ENCODE results near the gene LRG1.

The LRG1 gene

GRCh38 chr19:4581666-4582553, 42.1 kb upstream of the LRG1 start:
- H3K9me3 ChIP-seq (ENCODE audit: control insufficient read depth in 1 of 2, low read length in 2 of 2): no peaks in the 10 kb centered on the region
- peaks cover 0 to 22% of the 10 kb centered on the region in 2 donors for H3K4me1 ChIP-seq (ENCODE audit: control insufficient read depth in 1 of 2, insufficient read depth in 2 of 2, low read length in 2 of 2)
- H3K27ac ChIP-seq (ENCODE audit: low read length): no peak overlapping the region
- H3K36me3 ChIP-seq (ENCODE audit: control insufficient read depth in 1 of 2, insufficient read depth in 2 of 2, low read length in 2 of 2): no peaks in the 10 kb centered on the region
- peaks cover 26% of the 10 kb centered on the region for H3K27me3 ChIP-seq (ENCODE audit: low read depth, low read length)
- H3K4me3 ChIP-seq (ENCODE audit: low read depth in 1 of 2, low read length in 2 of 2): no peak overlapping the region

GRCh38 chr19:4580961-4581665, 41.3 kb upstream of the LRG1 start:
- H3K9me3 ChIP-seq (ENCODE audit: control insufficient read depth in 1 of 2, low read length in 2 of 2): no peaks in the 10 kb centered on the region
- H3K27ac ChIP-seq (ENCODE audit: low read length): no peak overlapping the region
- H3K36me3 ChIP-seq (ENCODE audit: control insufficient read depth in 1 of 2, insufficient read depth in 2 of 2, low read length in 2 of 2): no peaks in the 10 kb centered on the region
- H3K4me3 ChIP-seq (ENCODE audit: low read depth in 1 of 2, low read length in 2 of 2): peak overlapping the region in 1 of 2 donors; percentile 34
- H3K4me1 ChIP-seq (ENCODE audit: control insufficient read depth in 1 of 2, insufficient read depth in 2 of 2, low read length in 2 of 2): peaks cover 0 to 22% of the 10 kb centered on the region in 2 donors
- peaks cover 22% of the 10 kb centered on the region for H3K27me3 ChIP-seq (ENCODE audit: low read depth, low read length)

GRCh38 chr19:4580021-4580901, 40.4 kb upstream of the LRG1 start:
- H3K27ac ChIP-seq (ENCODE audit: low read length): no peak overlapping the region
- H3K36me3 ChIP-seq (ENCODE audit: control insufficient read depth in 1 of 2, insufficient read depth in 2 of 2, low read length in 2 of 2): no peaks in the 10 kb centered on the region
- peaks cover 17% of the 10 kb centered on the region for H3K27me3 ChIP-seq (ENCODE audit: low read depth, low read length)
- H3K9me3 ChIP-seq (ENCODE audit: control insufficient read depth in 1 of 2, low read length in 2 of 2): no peaks in the 10 kb centered on the region
- peaks cover 0 to 22% of the 10 kb centered on the region in 2 donors for H3K4me1 ChIP-seq (ENCODE audit: control insufficient read depth in 1 of 2, insufficient read depth in 2 of 2, low read length in 2 of 2)
- peak overlapping the region in 1 of 2 donors; percentile 31 for H3K4me3 ChIP-seq (ENCODE audit: low read depth in 1 of 2, low read length in 2 of 2)

DNA sequence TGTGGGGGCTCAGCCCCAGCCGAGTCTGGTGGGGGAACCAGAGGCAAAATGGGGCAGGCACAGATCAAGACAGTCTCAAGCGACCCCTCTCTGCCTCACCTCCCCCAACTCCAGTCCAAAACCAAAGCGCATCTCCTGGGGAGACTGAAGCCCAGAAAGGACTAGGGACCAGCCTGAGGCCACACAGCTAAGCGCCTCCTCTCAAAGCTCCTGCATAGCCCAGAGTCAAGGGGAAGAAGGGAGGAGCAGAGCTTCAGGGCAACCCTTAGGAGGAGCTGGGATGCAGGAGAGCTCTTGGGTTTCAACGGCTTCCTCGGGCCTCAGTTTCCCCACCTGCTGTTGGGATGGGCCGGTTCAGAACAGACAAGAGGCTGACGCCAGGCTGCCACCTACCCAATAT, 39.6 kb upstream of the LRG1 start:
- peaks cover 8% of the 10 kb centered on the region for H3K27me3 ChIP-seq (ENCODE audit: low read depth, low read length)
- no peak overlapping the region for H3K27ac ChIP-seq (ENCODE audit: low read length)
- H3K4me3 ChIP-seq (ENCODE audit: low read depth in 1 of 2, low read length in 2 of 2): no peak overlapping the region
- no peaks in the 10 kb centered on the region for H3K36me3 ChIP-seq (ENCODE audit: control insufficient read depth in 1 of 2, insufficient read depth in 2 of 2, low read length in 2 of 2)
- H3K9me3 ChIP-seq (ENCODE audit: control insufficient read depth in 1 of 2, low read length in 2 of 2): no peaks in the 10 kb centered on the region
- H3K4me1 ChIP-seq (ENCODE audit: control insufficient read depth in 1 of 2, insufficient read depth in 2 of 2, low read length in 2 of 2): peaks cover 0 to 15% of the 10 kb centered on the region in 2 donors

- peaks cover 0 to 8% of the 10 kb centered on the region in 2 donors for H3K4me1 ChIP-seq (ENCODE audit: control insufficient read depth in 1 of 2, insufficient read depth in 2 of 2, low read length in 2 of 2)
- H3K27me3 ChIP-seq (ENCODE audit: low read depth, low read length): peaks cover 6% of the 10 kb centered on the region
- no peak overlapping the region for H3K27ac ChIP-seq (ENCODE audit: low read length)
Measured at GRCh38 chr19:4578552-4579248, 38.9 kb upstream of the LRG1 start.

GRCh38 chr19:4577020-4577782, 37.4 kb upstream of the LRG1 start:
- Histone ChIP-seq H3K27me3 (ENCODE audit: low read depth, low read length) (peaks cover 5% of the 10 kb centered on the region), H3K27ac (ENCODE audit: low read length) (no peak overlapping the region), H3K9me3 (ENCODE audit: control insufficient read depth in 1 of 2, low read length in 2 of 2) (no peaks in the 10 kb centered on the region), H3K4me1 (ENCODE audit: control insufficient read depth in 1 of 2, insufficient read depth in 2 of 2, low read length in 2 of 2) (peaks cover 0 to 8% of the 10 kb centered on the region in 2 donors), H3K36me3 (ENCODE audit: control insufficient read depth in 1 of 2, insufficient read depth in 2 of 2, low read length in 2 of 2) (no peaks in the 10 kb centered on the region), H3K4me3 (ENCODE audit: low read depth in 1 of 2, low read length in 2 of 2) (no peak overlapping the region)

More at GRCh38 chr19:4578552-4579248, 38.9 kb upstream of the LRG1 start:
- Histone ChIP-seq H3K4me3 (ENCODE audit: low read depth in 1 of 2, low read length in 2 of 2) (no peak overlapping the region), H3K9me3 (ENCODE audit: control insufficient read depth in 1 of 2, low read length in 2 of 2) (no peaks in the 10 kb centered on the region), H3K36me3 (ENCODE audit: control insufficient read depth in 1 of 2, insufficient read depth in 2 of 2, low read length in 2 of 2) (no peaks in the 10 kb centered on the region)

DNA sequence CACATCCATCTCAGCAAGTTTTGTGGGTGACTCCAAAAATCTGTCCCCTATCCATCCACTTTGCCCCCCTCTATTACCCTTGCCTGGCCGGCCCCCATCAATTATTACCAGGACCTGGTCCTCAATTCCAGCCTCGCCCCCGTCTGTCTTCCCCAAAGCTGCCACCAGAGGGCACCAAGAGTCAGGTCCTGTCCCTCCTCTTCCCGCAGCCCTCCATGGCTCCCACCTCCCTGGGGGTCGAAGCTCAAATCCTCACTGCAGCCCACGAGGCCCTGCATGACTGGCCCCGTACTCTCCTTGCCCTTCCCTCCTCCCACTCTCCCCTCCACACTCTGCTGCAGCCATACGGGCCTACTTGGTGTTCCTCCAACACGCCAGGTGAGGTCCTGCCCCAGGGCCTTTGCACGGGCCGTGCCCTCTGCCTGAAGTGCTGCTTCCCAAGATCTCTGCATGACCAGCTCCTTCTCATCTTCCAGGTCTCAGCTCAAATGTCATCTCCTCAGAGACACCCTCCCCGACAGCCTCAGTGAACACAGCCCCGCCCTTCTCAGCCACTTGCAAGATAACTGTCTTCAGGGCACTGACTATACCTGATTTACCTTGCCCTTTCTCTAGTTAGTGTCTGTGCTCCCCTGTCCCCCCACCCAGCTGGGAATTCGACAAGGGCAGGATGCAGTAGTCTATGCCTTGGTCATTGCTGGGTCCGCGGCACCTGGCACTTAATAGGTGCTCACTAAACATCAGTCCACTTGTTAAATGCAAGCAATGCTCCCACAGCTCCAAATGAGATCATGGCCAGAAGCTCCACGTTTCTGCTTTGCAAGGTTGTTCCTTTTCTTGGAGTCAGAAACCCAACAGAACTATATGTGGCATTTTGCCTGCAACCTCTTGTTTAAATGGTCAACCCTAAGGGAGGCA, 36.4 kb upstream of the LRG1 start:
- Histone ChIP-seq H3K9me3 (ENCODE audit: control insufficient read depth in 1 of 2, low read length in 2 of 2) (no peaks in the 10 kb centered on the region), H3K27ac (ENCODE audit: low read length) (no peak overlapping the region), H3K36me3 (ENCODE audit: control insufficient read depth in 1 of 2, insufficient read depth in 2 of 2, low read length in 2 of 2) (no peaks in the 10 kb centered on the region), H3K4me3 (ENCODE audit: low read depth in 1 of 2, low read length in 2 of 2) (no peak overlapping the region), H3K27me3 (ENCODE audit: low read depth, low read length) (no peaks in the 10 kb centered on the region), H3K4me1 (ENCODE audit: control insufficient read depth in 1 of 2, insufficient read depth in 2 of 2, low read length in 2 of 2) (peaks cover 0 to 8% of the 10 kb centered on the region in 2 donors)

DNA sequence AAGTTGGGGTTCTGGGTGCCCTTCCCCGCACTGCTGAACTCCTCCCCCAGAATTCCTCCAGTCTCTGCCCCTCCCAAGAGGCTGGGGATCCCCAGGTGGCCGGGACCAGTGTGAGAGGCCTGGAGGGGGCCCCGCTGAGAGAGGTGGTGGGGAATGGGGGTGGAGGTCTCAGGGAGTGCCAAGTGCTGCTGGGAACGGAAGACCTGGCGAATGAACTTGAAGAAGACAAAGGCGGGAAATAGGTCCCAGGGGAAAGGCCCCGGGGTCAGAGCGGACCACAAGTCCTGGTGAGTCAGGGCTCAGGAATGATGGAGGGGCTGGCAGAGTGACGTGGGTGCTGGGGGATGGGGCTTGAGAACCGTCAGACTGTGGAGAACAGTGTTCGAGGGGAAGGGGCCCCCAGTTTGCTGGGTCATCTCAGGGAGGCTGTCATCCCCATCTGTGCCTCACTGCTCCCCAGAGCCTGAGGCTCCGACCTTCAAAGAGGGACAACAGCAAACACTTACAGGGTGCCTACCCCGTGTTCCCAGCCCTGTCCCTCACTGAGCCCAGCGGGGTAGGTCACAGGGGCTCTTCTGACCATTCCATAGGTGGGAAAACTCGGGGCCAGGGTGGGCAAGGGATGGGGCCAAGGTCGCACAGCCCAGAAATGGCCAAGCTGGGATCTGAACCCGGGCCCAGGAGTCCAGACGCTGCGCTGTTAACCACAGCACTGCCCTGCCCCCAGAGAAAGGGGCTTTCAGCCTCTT, 35.6 kb upstream of the LRG1 start:
- Histone ChIP-seq H3K27ac (ENCODE audit: low read length) (no peak overlapping the region), H3K36me3 (ENCODE audit: control insufficient read depth in 1 of 2, insufficient read depth in 2 of 2, low read length in 2 of 2) (no peaks in the 10 kb centered on the region), H3K4me1 (ENCODE audit: control insufficient read depth in 1 of 2, insufficient read depth in 2 of 2, low read length in 2 of 2) (peaks cover 0 to 2% of the 10 kb centered on the region in 2 donors), H3K4me3 (ENCODE audit: low read depth in 1 of 2, low read length in 2 of 2) (no peak overlapping the region), H3K27me3 (ENCODE audit: low read depth, low read length) (no peaks in the 10 kb centered on the region), H3K9me3 (ENCODE audit: control insufficient read depth in 1 of 2, low read length in 2 of 2) (no peaks in the 10 kb centered on the region)

GRCh38 chr19:4573682-4574081, 33.8 kb upstream of the LRG1 start:
- H3K9me3 ChIP-seq (ENCODE audit: control insufficient read depth in 1 of 2, low read length in 2 of 2): no peaks in the 10 kb centered on the region
- no peaks in the 10 kb centered on the region for H3K36me3 ChIP-seq (ENCODE audit: control insufficient read depth in 1 of 2, insufficient read depth in 2 of 2, low read length in 2 of 2)
- H3K27me3 ChIP-seq (ENCODE audit: low read depth, low read length): no peaks in the 10 kb centered on the region
- H3K27ac ChIP-seq (ENCODE audit: low read length): no peak overlapping the region
- H3K4me3 ChIP-seq (ENCODE audit: low read depth in 1 of 2, low read length in 2 of 2): no peak overlapping the region
- no peaks in the 10 kb centered on the region for H3K4me1 ChIP-seq (ENCODE audit: control insufficient read depth in 1 of 2, insufficient read depth in 2 of 2, low read length in 2 of 2)
